ENCODE results near the gene DNAJC30. TPM values are rescaled to one million over a fixed set of nuclear protein-coding genes. Genes with fewer than 3 reads are reported as not detected.

DNAJC30 gene
- polyA plus RNA-seq, 1 donor (not counting 4 experiments of a cell fraction or from before 2014, with no cell fraction given) = 4.9 TPM

GRCh38 chr7:73702665-73703064, 19.4 kb upstream of the DNAJC30 start:
- FAIRE-seq (no peak), DNase-seq (ENCODE audit: low read depth, low spot score) (no peak)
- dilution Hi-C loops (cut with MboI; ENCODE audit: extremely low pct_ligation_motif_present, low sequenced_read_pairs) = no loop called here
- TF ChIP-seq EZH2 (IDR thresholded peaks at IDR 0.05; ENCODE audit: low read length) (no peak), CTCF (optimal IDR thresholded peaks at IDR 0.05 in 1 of 3, IDR thresholded peaks at IDR 0.05 in 1 of 3, conservative IDR thresholded peaks at IDR 0.05 in 1 of 3; ENCODE audit: extremely low read depth in 1 of 3, insufficient read depth in 2 of 3, low read length in 3 of 3) (no peak)
- no peaks in the 10 kb centered on the region for H3K79me2 ChIP-seq (ENCODE audit: control insufficient read depth, insufficient read depth, low read length)
- no peak overlapping the region for H2AFZ ChIP-seq (ENCODE audit: control insufficient read depth, low read length)
- no peak overlapping the region for H3K4me3 ChIP-seq (ENCODE audit: control insufficient read depth in 2 of 3, extremely low read depth in 1 of 3, insufficient read depth in 2 of 3, low read depth in 1 of 3, low read length in 3 of 3)
- H3K27me3 ChIP-seq (ENCODE audit: control insufficient read depth, extremely low read depth, insufficient read depth, low read length) = no peaks in the 10 kb centered on the region
- H4K20me1 ChIP-seq (ENCODE audit: control insufficient read depth, extremely low read depth, insufficient read depth, low read length) = peaks cover 24% of the 10 kb centered on the region
- peaks cover 34% of the 10 kb centered on the region for H3K4me1 ChIP-seq (ENCODE audit: control insufficient read depth, extremely low read depth, insufficient read depth, low read length)
- no peaks in the 10 kb centered on the region for H3K9me3 ChIP-seq (ENCODE audit: control insufficient read depth, low read depth, low read length)
- no peak overlapping the region for H3K27ac ChIP-seq (ENCODE audit: control insufficient read depth, insufficient read depth, low read length)
- H3K36me3 ChIP-seq (ENCODE audit: control insufficient read depth in 2 of 2, extremely low read depth in 1 of 2, insufficient read depth in 2 of 2, low read length in 2 of 2) = peaks cover 33 to 60% of the 10 kb centered on the region in 2 experiments
- peaks cover 2% of the 10 kb centered on the region for H3K9me1 ChIP-seq (ENCODE audit: control insufficient read depth, extremely low read depth, insufficient read depth, low read length)
- no peak overlapping the region for H3K4me2 ChIP-seq (ENCODE audit: control insufficient read depth, extremely low read depth, insufficient read depth, low read depth, low read length)
- H3K9ac ChIP-seq (ENCODE audit: control insufficient read depth, extremely low read depth, insufficient read depth, low read length) = no peak overlapping the region

- H3K4me3 ChIP-seq (ENCODE audit: control insufficient read depth in 2 of 3, extremely low read depth in 1 of 3, insufficient read depth in 2 of 3, low read depth in 1 of 3, low read length in 3 of 3) = no peak overlapping the region
- H4K20me1 ChIP-seq (ENCODE audit: control insufficient read depth, extremely low read depth, insufficient read depth, low read length) = peaks cover 24% of the 10 kb centered on the region
- TF ChIP-seq CTCF (optimal IDR thresholded peaks at IDR 0.05 in 1 of 3, IDR thresholded peaks at IDR 0.05 in 1 of 3, conservative IDR thresholded peaks at IDR 0.05 in 1 of 3; ENCODE audit: extremely low read depth in 1 of 3, insufficient read depth in 2 of 3, low read length in 3 of 3) = no peak
- TF ChIP-seq EZH2 (IDR thresholded peaks at IDR 0.05; ENCODE audit: low read length) = no peak
- DNase-seq (ENCODE audit: low read depth, low spot score) (no peak), FAIRE-seq (no peak)
- H2AFZ ChIP-seq (ENCODE audit: control insufficient read depth, low read length) = no peak overlapping the region
- dilution Hi-C loops (cut with MboI; ENCODE audit: extremely low pct_ligation_motif_present, low sequenced_read_pairs) = no loop called here
- H3K9me3 ChIP-seq (ENCODE audit: control insufficient read depth, low read depth, low read length) = no peaks in the 10 kb centered on the region
- no peak overlapping the region for H3K9ac ChIP-seq (ENCODE audit: control insufficient read depth, extremely low read depth, insufficient read depth, low read length)
- H3K79me2 ChIP-seq (ENCODE audit: control insufficient read depth, insufficient read depth, low read length) = no peaks in the 10 kb centered on the region
- H3K27me3 ChIP-seq (ENCODE audit: control insufficient read depth, extremely low read depth, insufficient read depth, low read length) = no peaks in the 10 kb centered on the region
- H3K36me3 ChIP-seq (ENCODE audit: control insufficient read depth in 2 of 2, extremely low read depth in 1 of 2, insufficient read depth in 2 of 2, low read length in 2 of 2) = peaks cover 33 to 65% of the 10 kb centered on the region in 2 experiments
- H3K9me1 ChIP-seq (ENCODE audit: control insufficient read depth, extremely low read depth, insufficient read depth, low read length) = peaks cover 2% of the 10 kb centered on the region
- no peak overlapping the region for H3K4me2 ChIP-seq (ENCODE audit: control insufficient read depth, extremely low read depth, insufficient read depth, low read depth, low read length)
- peaks cover 30% of the 10 kb centered on the region for H3K4me1 ChIP-seq (ENCODE audit: control insufficient read depth, extremely low read depth, insufficient read depth, low read length)
- H3K27ac ChIP-seq (ENCODE audit: control insufficient read depth, insufficient read depth, low read length) = no peak overlapping the region
These were observed 19.0 kb upstream of the DNAJC30 start for GRCh38 chr7:73702226-73702625.
